GM12878 (cell line): ENCODE data around the gene PCBP1. TPM values are rescaled to one million over a fixed set of nuclear protein-coding genes. Genes with fewer than 3 reads are reported as not detected.

Experiments used
- CBFB ChIP-seq: IDR thresholded peaks from 2 replicates; pipeline ENCODE4 v1.6.1; 2016; ENCODE audit warnings: antibody characterized with exemption, low read depth
- CHD1 ChIP-seq: IDR thresholded peaks from 2 replicates; pipeline ENCODE4 v1.6.1; 2012; ENCODE audit warnings: low read depth, low read length, improper control_type of control experiment
- CREB1 ChIP-seq: IDR thresholded peaks from 2 replicates; pipeline ENCODE4 v1.6.1; 2012; ENCODE audit warnings: low read depth, mild to moderate bottlenecking, inconsistent platforms
- ETV6 ChIP-seq, 2 experiments: fragments of 450-650 bp in 1 of 2; IDR thresholded peaks in 1 of 2; conservative IDR thresholded peaks in 1 of 2; 2 replicates each; pipeline ENCODE4 v1.6.1; 2014; ENCODE audit warnings: antibody characterized with exemption in 1 of 2, borderline replicate concordance in 1 of 2, low read depth in 1 of 2, mild to moderate bottlenecking in 1 of 2, moderate library complexity in 1 of 2
- HDGF ChIP-seq: fragments of 450-650 bp; IDR thresholded peaks from 2 replicates; pipeline ENCODE4 v1.6.1; 2016; ENCODE audit warnings: antibody characterized with exemption
- KDM1A ChIP-seq: fragments of 200-600 bp; sonication (generic); IDR thresholded peaks from 2 replicates; pipeline ENCODE4 v1.6.1; 2016; ENCODE audit warnings: borderline replicate concordance
- NRF1 ChIP-seq: conservative IDR thresholded peaks from 2 replicates; pipeline ENCODE4 v1.6.1; 2011; ENCODE audit warnings: mild to moderate bottlenecking, low read depth, low read length, improper control_type of control experiment
- RB1 ChIP-seq: fragments of 450-650 bp; formaldehyde crosslinking; IDR thresholded peaks from 2 replicates; pipeline ENCODE4 v1.6.1; 2017; ENCODE audit warnings: mild to moderate bottlenecking, borderline replicate concordance
- RFX5 ChIP-seq: IDR thresholded peaks from 2 replicates; pipeline ENCODE4 v1.6.1; 2011; ENCODE audit warnings: low read depth, low read length, improper control_type of control experiment
- SMAD1 ChIP-seq: fragments of 450-650 bp; IDR thresholded peaks from 2 replicates; pipeline ENCODE4 v1.6.1; 2018; ENCODE audit warnings: mild to moderate bottlenecking, low read depth; ENCODE audit not compliant: partially characterized antibody
- SMARCA5 ChIP-seq: fragments of 450-650 bp; IDR thresholded peaks from 2 replicates; pipeline ENCODE4 v1.6.1; 2017; ENCODE audit warnings: mild to moderate bottlenecking
- YBX1 ChIP-seq: fragments of 450-650 bp; IDR thresholded peaks from 2 replicates; pipeline ENCODE4 v1.6.1; 2016; ENCODE audit warnings: antibody characterized with exemption
- ZBTB33 ChIP-seq: fragments of 450-650 bp; IDR thresholded peaks from 2 replicates; pipeline ENCODE4 v1.6.1; 2017; ENCODE audit warnings: mild to moderate bottlenecking
- ZBTB4 ChIP-seq: fragments of 450-650 bp; formaldehyde crosslinking; IDR thresholded peaks from 2 replicates; pipeline ENCODE4 v1.4.0; 2022; ENCODE audit warnings: mild to moderate bottlenecking, moderate library complexity
- ZNF24 ChIP-seq: fragments of 450-650 bp; IDR thresholded peaks from 2 replicates; pipeline ENCODE4 v1.6.1; 2017; ENCODE audit warnings: antibody characterized with exemption, mild to moderate bottlenecking
- polyA plus RNA-seq, 11 experiments: library from polyadenylated mRNA; depleted of rRNA in 4 of 11; unstranded in 6 of 11; stranded (reverse) in 5 of 11; fragments of >200 nt; fragmentation: Nextera tagmentation in 4 of 11; fragmentation: Illumina TruSeq in 1 of 11; extraction: Ambion mirVana in 4 of 11; extraction: Trizol in 1 of 11; gene quantifications; 1 replicate in 1 of 11; 2 replicates in 10 of 11; pipeline versions ENCODE4 v1.2.1 to v1.2.3, GENCODE V29; 2011 to 2016; ENCODE audit warnings: inconsistent platforms in 2 of 11, missing spikeins in 2 of 11, low read depth in 1 of 11
- total RNA-seq, 4 experiments: library from RNA; depleted of rRNA in 3 of 4; stranded (reverse); fragments of >200 nt in 3 of 4; fragmentation: Illumina TruSeq in 1 of 4; extraction: Trizol in 1 of 4; gene quantifications; 2 replicates each; pipeline versions ENCODE4 v1.2.1 to v1.2.3, GENCODE V29; 2013 to 2021
- TF ChIP-seq, protein P1 (sequence below): fragments of 450-650 bp; formaldehyde crosslinking; IDR thresholded peaks from 2 replicates; pipeline ENCODE4 v1.5.0; 2022; ENCODE audit warnings: mild to moderate bottlenecking, missing genetic modification characterization
- TF ChIP-seq, protein P2 (sequence below): fragments of 450-650 bp; IDR thresholded peaks from 2 replicates; pipeline ENCODE4 v1.6.1; 2016; ENCODE audit warnings: mild to moderate bottlenecking

PCBP1 gene
- total and polyA plus RNA-seq, 10 of the 15 experiments (the other 5 are each of a cell fraction or from before 2014, with no cell fraction given), result 24.4 to 494 (median 130) TPM

DNA sequence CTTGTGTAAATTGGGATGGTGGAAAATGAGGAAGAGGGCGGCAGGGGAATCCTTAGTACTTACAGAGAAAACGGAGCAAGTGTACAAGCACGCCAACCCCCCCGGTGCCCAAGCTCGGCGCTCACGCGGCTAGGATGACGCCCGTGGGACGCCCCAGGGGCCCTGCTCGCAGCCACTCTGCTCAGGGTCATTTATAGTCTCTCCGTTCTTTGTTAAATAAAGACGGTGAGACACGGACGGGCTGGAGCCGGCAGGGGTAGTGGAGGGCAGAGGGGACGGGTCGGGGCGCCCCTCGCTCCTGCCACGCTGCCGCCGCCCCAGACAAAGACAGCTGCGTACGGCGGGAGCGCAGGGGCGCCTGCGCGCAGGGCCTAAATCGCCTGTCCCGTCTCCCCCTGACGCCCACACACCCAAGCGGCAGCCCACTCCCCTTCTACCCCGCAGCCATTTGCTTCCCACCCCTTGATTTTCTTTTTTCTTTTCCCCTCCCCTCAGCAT is 37.8 kb downstream of the PCBP1 start (continued):
- TF ChIP-seq, protein P1, sequence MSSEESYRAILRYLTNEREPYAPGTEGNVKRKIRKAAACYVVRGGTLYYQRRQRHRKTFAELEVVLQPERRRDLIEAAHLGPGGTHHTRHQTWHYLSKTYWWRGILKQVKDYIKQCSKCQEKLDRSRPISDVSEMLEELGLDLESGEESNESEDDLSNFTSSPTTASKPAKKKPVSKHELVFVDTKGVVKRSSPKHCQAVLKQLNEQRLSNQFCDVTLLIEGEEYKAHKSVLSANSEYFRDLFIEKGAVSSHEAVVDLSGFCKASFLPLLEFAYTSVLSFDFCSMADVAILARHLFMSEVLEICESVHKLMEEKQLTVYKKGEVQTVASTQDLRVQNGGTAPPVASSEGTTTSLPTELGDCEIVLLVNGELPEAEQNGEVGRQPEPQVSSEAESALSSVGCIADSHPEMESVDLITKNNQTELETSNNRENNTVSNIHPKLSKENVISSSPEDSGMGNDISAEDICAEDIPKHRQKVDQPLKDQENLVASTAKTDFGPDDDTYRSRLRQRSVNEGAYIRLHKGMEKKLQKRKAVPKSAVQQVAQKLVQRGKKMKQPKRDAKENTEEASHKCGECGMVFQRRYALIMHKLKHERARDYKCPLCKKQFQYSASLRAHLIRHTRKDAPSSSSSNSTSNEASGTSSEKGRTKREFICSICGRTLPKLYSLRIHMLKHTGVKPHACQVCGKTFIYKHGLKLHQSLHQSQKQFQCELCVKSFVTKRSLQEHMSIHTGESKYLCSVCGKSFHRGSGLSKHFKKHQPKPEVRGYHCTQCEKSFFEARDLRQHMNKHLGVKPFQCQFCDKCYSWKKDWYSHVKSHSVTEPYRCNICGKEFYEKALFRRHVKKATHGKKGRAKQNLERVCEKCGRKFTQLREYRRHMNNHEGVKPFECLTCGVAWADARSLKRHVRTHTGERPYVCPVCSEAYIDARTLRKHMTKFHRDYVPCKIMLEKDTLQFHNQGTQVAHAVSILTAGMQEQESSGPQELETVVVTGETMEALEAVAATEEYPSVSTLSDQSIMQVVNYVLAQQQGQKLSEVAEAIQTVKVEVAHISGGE, result no peak
- no peak for TF ChIP-seq RFX5
- no peak for TF ChIP-seq HDGF
- no peak for TF ChIP-seq CREB1
- TF ChIP-seq SMAD1, result peak; percentile 43
- TF ChIP-seq ZBTB33, result 0 out of 2 replicates have a peak, but pooled peaks have one; percentile 7
- 0 out of 2 replicates have a peak, but pooled peaks have one; percentile 15 for TF ChIP-seq SMARCA5
- no peak for TF ChIP-seq ETV6 (conservative IDR thresholded peaks at IDR 0.05 in 1 of 2, IDR thresholded peaks at IDR 0.05 in 1 of 2; ENCODE audit: borderline replicate concordance in 1 of 2, low read depth in 1 of 2)
- TF ChIP-seq ZBTB4 (CRISPR knock-in tag), result 0 out of 2 replicates have a peak, but pooled peaks have one; percentile 48
- no peak for TF ChIP-seq ZNF24
- TF ChIP-seq, protein P2, sequence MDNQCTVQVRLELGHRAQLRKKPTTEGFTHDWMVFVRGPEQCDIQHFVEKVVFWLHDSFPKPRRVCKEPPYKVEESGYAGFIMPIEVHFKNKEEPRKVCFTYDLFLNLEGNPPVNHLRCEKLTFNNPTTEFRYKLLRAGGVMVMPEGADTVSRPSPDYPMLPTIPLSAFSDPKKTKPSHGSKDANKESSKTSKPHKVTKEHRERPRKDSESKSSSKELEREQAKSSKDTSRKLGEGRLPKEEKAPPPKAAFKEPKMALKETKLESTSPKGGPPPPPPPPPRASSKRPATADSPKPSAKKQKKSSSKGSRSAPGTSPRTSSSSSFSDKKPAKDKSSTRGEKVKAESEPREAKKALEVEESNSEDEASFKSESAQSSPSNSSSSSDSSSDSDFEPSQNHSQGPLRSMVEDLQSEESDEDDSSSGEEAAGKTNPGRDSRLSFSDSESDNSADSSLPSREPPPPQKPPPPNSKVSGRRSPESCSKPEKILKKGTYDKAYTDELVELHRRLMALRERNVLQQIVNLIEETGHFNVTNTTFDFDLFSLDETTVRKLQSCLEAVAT, result peak; percentile 86; the same call in 1 of the 2 replicates
- TF ChIP-seq CBFB, result no peak
- no peak for TF ChIP-seq YBX1
- TF ChIP-seq KDM1A, result no peak
- TF ChIP-seq CHD1, result no peak
- TF ChIP-seq RB1, result peak; percentile 36; the same call in 1 of the 2 replicates
- 0 out of 2 replicates have a peak, but pooled peaks have one; percentile 31 for TF ChIP-seq NRF1
